Suprapubic skin (tissue), 3 donors: Measurements from ENCODE around the gene ALG10B.

Experiments
- POLR2A ChIP-seq, 2 donors: fragments of 450-650 bp; IDR thresholded peaks; one replicate each; pipeline ENCODE4 v1.6.1; 2017; ENCODE audit warnings: antibody characterized with exemption in 2 of 2, mild to moderate bottlenecking in 2 of 2, moderate library complexity in 2 of 2
- TF ChIP-seq, protein P1 (sequence below), 2 donors: fragments of 200-600 bp in 1 of 2; fragments of 450-650 bp in 1 of 2; sonication (generic) in 1 of 2; IDR thresholded peaks; one replicate each; pipeline ENCODE4 v1.5.1; 2016 to 2019; ENCODE audit warnings: antibody characterized with exemption in 2 of 2, mild to moderate bottlenecking in 1 of 2, moderate library complexity in 1 of 2

DNA sequence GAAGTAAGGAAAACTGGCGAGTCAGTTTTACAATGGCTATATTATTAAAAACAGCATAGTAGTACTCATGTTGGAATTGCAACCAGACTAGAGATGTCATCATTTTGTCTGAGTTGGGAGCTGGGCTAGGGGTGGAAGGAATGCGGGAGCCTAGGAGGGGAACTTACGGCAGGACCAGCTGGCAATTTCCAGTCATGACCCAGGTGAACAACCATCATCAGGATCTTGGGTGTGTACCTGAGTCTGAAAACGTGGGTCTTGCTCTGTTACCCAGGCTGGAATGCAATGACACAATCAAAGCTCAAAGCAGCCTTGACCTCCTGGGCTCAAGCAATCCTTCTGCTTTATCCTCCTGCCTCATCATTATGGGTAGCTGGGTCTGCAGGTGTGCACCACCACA is 50.9 kb downstream of the ALG10B start:
- TF ChIP-seq, protein P1, sequence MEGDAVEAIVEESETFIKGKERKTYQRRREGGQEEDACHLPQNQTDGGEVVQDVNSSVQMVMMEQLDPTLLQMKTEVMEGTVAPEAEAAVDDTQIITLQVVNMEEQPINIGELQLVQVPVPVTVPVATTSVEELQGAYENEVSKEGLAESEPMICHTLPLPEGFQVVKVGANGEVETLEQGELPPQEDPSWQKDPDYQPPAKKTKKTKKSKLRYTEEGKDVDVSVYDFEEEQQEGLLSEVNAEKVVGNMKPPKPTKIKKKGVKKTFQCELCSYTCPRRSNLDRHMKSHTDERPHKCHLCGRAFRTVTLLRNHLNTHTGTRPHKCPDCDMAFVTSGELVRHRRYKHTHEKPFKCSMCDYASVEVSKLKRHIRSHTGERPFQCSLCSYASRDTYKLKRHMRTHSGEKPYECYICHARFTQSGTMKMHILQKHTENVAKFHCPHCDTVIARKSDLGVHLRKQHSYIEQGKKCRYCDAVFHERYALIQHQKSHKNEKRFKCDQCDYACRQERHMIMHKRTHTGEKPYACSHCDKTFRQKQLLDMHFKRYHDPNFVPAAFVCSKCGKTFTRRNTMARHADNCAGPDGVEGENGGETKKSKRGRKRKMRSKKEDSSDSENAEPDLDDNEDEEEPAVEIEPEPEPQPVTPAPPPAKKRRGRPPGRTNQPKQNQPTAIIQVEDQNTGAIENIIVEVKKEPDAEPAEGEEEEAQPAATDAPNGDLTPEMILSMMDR (IDR thresholded peaks at IDR 0.05) = no peak
- TF ChIP-seq POLR2A (IDR thresholded peaks at IDR 0.05) = no peak
